ENCODE measurements around the gene MAPT.
"Not testable (repeated sequence)": the region's sequence is repeated elsewhere in the genome, so short reads cannot be mapped to it uniquely, and the experiment has no call there.

Gene MAPT

DNA sequence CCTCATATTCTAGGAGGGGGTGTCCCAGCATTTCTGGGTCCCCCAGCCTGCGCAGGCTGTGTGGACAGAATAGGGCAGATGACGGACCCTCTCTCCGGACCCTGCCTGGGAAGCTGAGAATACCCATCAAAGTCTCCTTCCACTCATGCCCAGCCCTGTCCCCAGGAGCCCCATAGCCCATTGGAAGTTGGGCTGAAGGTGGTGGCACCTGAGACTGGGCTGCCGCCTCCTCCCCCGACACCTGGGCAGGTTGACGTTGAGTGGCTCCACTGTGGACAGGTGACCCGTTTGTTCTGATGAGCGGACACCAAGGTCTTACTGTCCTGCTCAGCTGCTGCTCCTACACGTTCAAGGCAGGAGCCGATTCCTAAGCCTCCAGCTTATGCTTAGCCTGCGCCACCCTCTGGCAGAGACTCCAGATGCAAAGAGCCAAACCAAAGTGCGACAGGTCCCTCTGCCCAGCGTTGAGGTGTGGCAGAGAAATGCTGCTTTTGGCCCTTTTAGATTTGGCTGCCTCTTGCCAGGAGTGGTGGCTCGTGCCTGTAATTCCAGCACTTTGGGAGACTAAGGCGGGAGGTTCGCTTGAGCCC is 116.3 kb downstream of the MAPT start:
- DNase-seq (ENCODE audit: extremely low read depth, insufficient read length): no peak
- TF ChIP-seq, protein P1, sequence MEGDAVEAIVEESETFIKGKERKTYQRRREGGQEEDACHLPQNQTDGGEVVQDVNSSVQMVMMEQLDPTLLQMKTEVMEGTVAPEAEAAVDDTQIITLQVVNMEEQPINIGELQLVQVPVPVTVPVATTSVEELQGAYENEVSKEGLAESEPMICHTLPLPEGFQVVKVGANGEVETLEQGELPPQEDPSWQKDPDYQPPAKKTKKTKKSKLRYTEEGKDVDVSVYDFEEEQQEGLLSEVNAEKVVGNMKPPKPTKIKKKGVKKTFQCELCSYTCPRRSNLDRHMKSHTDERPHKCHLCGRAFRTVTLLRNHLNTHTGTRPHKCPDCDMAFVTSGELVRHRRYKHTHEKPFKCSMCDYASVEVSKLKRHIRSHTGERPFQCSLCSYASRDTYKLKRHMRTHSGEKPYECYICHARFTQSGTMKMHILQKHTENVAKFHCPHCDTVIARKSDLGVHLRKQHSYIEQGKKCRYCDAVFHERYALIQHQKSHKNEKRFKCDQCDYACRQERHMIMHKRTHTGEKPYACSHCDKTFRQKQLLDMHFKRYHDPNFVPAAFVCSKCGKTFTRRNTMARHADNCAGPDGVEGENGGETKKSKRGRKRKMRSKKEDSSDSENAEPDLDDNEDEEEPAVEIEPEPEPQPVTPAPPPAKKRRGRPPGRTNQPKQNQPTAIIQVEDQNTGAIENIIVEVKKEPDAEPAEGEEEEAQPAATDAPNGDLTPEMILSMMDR (IDR thresholded peaks at IDR 0.05; ENCODE audit: insufficient read depth, low read length, poor library complexity, severe bottlenecking): no peak
- Histone ChIP-seq H3K27me3 (replicated peaks; ENCODE audit: control insufficient read depth, insufficient read depth, low read length) (no peaks in the 10 kb centered on the region), H3K36me3 (ENCODE audit: control insufficient read depth, insufficient read depth, low read length) (no peaks in the 10 kb centered on the region), H3K4me3 (replicated peaks; ENCODE audit: low read depth, low read length) (no peak overlapping the region)

DNA sequence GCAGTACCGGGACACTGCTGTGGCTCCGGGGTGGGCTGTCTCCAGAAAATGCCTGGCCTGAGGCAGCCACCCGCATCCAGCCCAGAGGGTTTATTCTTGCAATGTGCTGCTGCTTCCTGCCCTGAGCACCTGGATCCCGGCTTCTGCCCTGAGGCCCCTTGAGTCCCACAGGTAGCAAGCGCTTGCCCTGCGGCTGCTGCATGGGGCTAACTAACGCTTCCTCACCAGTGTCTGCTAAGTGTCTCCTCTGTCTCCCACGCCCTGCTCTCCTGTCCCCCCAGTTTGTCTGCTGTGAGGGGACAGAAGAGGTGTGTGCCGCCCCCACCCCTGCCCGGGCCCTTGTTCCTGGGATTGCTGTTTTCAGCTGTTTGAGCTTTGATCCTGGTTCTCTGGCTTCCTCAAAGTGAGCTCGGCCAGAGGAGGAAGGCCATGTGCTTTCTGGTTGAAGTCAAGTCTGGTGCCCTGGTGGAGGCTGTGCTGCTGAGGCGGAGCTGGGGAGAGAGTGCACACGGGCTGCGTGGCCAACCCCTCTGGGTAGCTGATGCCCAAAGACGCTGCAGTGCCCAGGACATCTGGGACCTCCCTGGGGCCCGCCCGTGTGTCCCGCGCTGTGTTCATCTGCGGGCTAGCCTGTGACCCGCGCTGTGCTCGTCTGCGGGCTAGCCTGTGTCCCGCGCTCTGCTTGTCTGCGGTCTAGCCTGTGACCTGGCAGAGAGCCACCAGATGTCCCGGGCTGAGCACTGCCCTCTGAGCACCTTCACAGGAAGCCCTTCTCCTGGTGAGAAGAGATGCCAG is 117.6 kb downstream of the MAPT start:
- Histone ChIP-seq H3K27me3 (replicated peaks; ENCODE audit: control insufficient read depth, insufficient read depth, low read length) (no peaks in the 10 kb centered on the region), H3K4me3 (replicated peaks; ENCODE audit: low read depth, low read length) (no peak overlapping the region), H3K36me3 (ENCODE audit: control insufficient read depth, insufficient read depth, low read length) (no peaks in the 10 kb centered on the region)
- TF ChIP-seq, protein P1 (IDR thresholded peaks at IDR 0.05; ENCODE audit: insufficient read depth, low read length, poor library complexity, severe bottlenecking): no peak
- DNase-seq (ENCODE audit: extremely low read depth, insufficient read length): no peak

GRCh38 chr17:46012506-46013079 is 118.2 kb downstream of the MAPT start:
- H3K36me3 ChIP-seq (ENCODE audit: control insufficient read depth, insufficient read depth, low read length): no peaks in the 10 kb centered on the region
- no peak for DNase-seq (ENCODE audit: extremely low read depth, insufficient read length)
- H3K4me3 ChIP-seq (replicated peaks; ENCODE audit: low read depth, low read length): no peak overlapping the region
- TF ChIP-seq, protein P1 (IDR thresholded peaks at IDR 0.05; ENCODE audit: insufficient read depth, low read length, poor library complexity, severe bottlenecking): no peak
- no peaks in the 10 kb centered on the region for H3K27me3 ChIP-seq (replicated peaks; ENCODE audit: control insufficient read depth, insufficient read depth, low read length)

DNA sequence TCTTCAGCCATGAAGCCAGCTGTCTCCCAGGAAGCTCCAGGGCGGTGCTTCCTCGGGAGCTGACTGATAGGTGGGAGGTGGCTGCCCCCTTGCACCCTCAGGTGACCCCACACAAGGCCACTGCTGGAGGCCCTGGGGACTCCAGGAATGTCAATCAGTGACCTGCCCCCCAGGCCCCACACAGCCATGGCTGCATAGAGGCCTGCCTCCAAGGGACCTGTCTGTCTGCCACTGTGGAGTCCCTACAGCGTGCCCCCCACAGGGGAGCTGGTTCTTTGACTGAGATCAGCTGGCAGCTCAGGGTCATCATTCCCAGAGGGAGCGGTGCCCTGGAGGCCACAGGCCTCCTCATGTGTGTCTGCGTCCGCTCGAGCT is 118.8 kb downstream of the MAPT start:
- no peaks in the 10 kb centered on the region for H3K36me3 ChIP-seq (ENCODE audit: control insufficient read depth, insufficient read depth, low read length)
- no peak overlapping the region for H3K4me3 ChIP-seq (replicated peaks; ENCODE audit: low read depth, low read length)
- no peaks in the 10 kb centered on the region for H3K27me3 ChIP-seq (replicated peaks; ENCODE audit: control insufficient read depth, insufficient read depth, low read length)
- TF ChIP-seq, protein P1 (IDR thresholded peaks at IDR 0.05; ENCODE audit: insufficient read depth, low read length, poor library complexity, severe bottlenecking): no peak
- DNase-seq (ENCODE audit: extremely low read depth, insufficient read length): no peak

- no peaks in the 10 kb centered on the region for H3K36me3 ChIP-seq (ENCODE audit: control insufficient read depth, insufficient read depth, low read length)
- no peak overlapping the region for H3K4me3 ChIP-seq (replicated peaks; ENCODE audit: low read depth, low read length)
- no peak for DNase-seq (ENCODE audit: extremely low read depth, insufficient read length)
- H3K27me3 ChIP-seq (replicated peaks; ENCODE audit: control insufficient read depth, insufficient read depth, low read length): no peaks in the 10 kb centered on the region
- TF ChIP-seq, protein P1 (IDR thresholded peaks at IDR 0.05; ENCODE audit: insufficient read depth, low read length, poor library complexity, severe bottlenecking): no peak
Observed at GRCh38 chr17:46013502-46014165, 119.3 kb downstream of the MAPT start.

GRCh38 chr17:46019408-46019925 is 125.1 kb downstream of the MAPT start:
- not testable (repeated sequence) for H3K4me3 ChIP-seq (replicated peaks; ENCODE audit: low read depth, low read length); H3K27me3 ChIP-seq (replicated peaks; ENCODE audit: control insufficient read depth, insufficient read depth, low read length); H3K36me3 ChIP-seq (ENCODE audit: control insufficient read depth, insufficient read depth, low read length); DNase-seq (ENCODE audit: extremely low read depth, insufficient read length)

Measured in GM06990 (cell line).